HepG2 (cell line): ENCODE data around the gene SPAG9. TPM values are rescaled to one million over a fixed set of nuclear protein-coding genes. Genes with fewer than 3 reads are reported as not detected.

Experiments
- ATAC-seq: fragments of 200-7000 bp; cut with Tn5 transposase; 3 replicates; pipeline ENCODE4 v1.9.1; 2020; ENCODE audit warnings: mild to moderate bottlenecking, moderate library complexity
- BruUV-seq: library from RNA; stranded (reverse); fragments of 400-500 nt; replicated peaks from 2 replicates; lab custom pipeline; 2021; lab: Mats Ljungman, UMichigan
- CTCF ChIA-PET: fragments of 300-600 bp; formaldehyde crosslinking; extraction: SDS; loops from one replicate; lab custom pipeline; 2021; ENCODE audit warnings: low total read pairs, inconsistent platforms, low intra/inter-chr PET ratio; lab: Yijun Ruan, JAX
- POLR2A ChIA-PET: fragments of 350-600 bp; sonication (Branson Sonifier 250); formaldehyde crosslinking; loops from one replicate; lab custom pipeline; 2020; ENCODE audit warnings: antibody characterized with exemption, inconsistent platforms; lab: Yijun Ruan, JAX
- DNase-seq: peaks from one replicate; pipeline ENCODE4 v3.0.0-alpha.2; 2015; ENCODE audit warnings: low spot score
- FAIRE-seq: peaks from 3 replicates; lab custom pipeline; 2011; peaks lifted over from hg19 to GRCh38; lab: Jason Lieb, UNC
- H2AFZ ChIP-seq: one replicate; pipeline ENCODE4 v1.6.1; 2011; ENCODE audit warnings: low read length, inconsistent platforms
- H3K27ac ChIP-seq: fragments of 300-600 bp; 3 replicates; pipeline ENCODE4 v1.8.0; 2011; ENCODE audit warnings: mixed run types, mild to moderate bottlenecking, mixed read lengths, low read length, inconsistent platforms; ENCODE audit not compliant: insufficient read depth; ENCODE audit errors: extremely low read length
- H3K27me3 ChIP-seq, 2 experiments: fragments of 200-600 bp in 1 of 2; 2 replicates in 1 of 2; 3 replicates in 1 of 2; pipeline versions ENCODE4 v1.6.0 to v1.8.0; 2011; ENCODE audit warnings: low read length in 2 of 2, mild to moderate bottlenecking in 2 of 2, moderate library complexity in 2 of 2, inconsistent platforms in 1 of 2; ENCODE audit not compliant: insufficient read depth in 2 of 2, control insufficient read depth in 1 of 2
- H3K36me3 ChIP-seq, 2 experiments: fragments of 200-600 bp in 1 of 2; replicated peaks in 1 of 2; 2 replicates in 1 of 2; 3 replicates in 1 of 2; pipeline versions ENCODE4 v1.5.1 to v1.8.0; 2011; ENCODE audit warnings: low read length in 2 of 2, inconsistent platforms in 1 of 2; ENCODE audit not compliant: insufficient read depth in 2 of 2, control insufficient read depth in 1 of 2
- H3K4me1 ChIP-seq: 2 replicates; pipeline ENCODE4 v1.5.1; 2012; ENCODE audit warnings: low read length, inconsistent platforms; ENCODE audit not compliant: insufficient read depth
- H3K4me2 ChIP-seq: 2 replicates; pipeline ENCODE4 v1.6.0; 2011; ENCODE audit warnings: low read depth, low read length, inconsistent platforms
- H3K4me3 ChIP-seq, 3 experiments: fragments of 200-600 bp in 1 of 3; sonication (generic), shearing (Covaris generic) in 1 of 3; replicated peaks in 1 of 3; 2 replicates each; pipeline ENCODE4 v1.5.1; 2011 to 2016; ENCODE audit warnings: low read length in 3 of 3, inconsistent platforms in 2 of 3, low read depth in 2 of 3, mild to moderate bottlenecking in 2 of 3, control low read depth in 1 of 3, mixed read lengths in 1 of 3; ENCODE audit not compliant: insufficient read depth in 1 of 3
- H3K79me2 ChIP-seq: one replicate; pipeline ENCODE4 v1.6.1; 2011; ENCODE audit warnings: low read length, inconsistent platforms; ENCODE audit not compliant: insufficient read depth
- H3K9ac ChIP-seq: 2 replicates; pipeline ENCODE4 v1.6.0; 2011; ENCODE audit warnings: mild to moderate bottlenecking, low read depth, low read length, inconsistent platforms; ENCODE audit not compliant: insufficient read depth
- H3K9me3 ChIP-seq: 2 replicates; pipeline ENCODE4 v1.5.1; 2012; ENCODE audit warnings: mild to moderate bottlenecking, low read length
- H4K20me1 ChIP-seq: 2 replicates; pipeline ENCODE4 v1.6.0; 2011; ENCODE audit warnings: inconsistent platforms, mild to moderate bottlenecking, low read length, moderate library complexity; ENCODE audit not compliant: insufficient read depth
- ATF7 ChIP-seq, 2 experiments: fragments of 450-650 bp in 1 of 2; sonication (generic) in 1 of 2; formaldehyde crosslinking in 1 of 2; IDR thresholded peaks; 2 replicates each; pipeline versions ENCODE4 v1.4.0 to v1.6.1; 2016 to 2020; ENCODE audit warnings: antibody characterized with exemption in 1 of 2, mild to moderate bottlenecking in 1 of 2, missing genetic modification reagents in 1 of 2
- CBX1 ChIP-seq: IDR thresholded peaks from one replicate; pipeline ENCODE4 v1.6.1; 2016; ENCODE audit warnings: antibody characterized with exemption, low read depth
- ETV6 ChIP-seq: sonication (generic); formaldehyde crosslinking; conservative IDR thresholded peaks from 2 replicates; pipeline ENCODE4 v1.4.0; 2020; ENCODE audit warnings: missing genetic modification reagents
- GATA4 ChIP-seq: sonication (generic); IDR thresholded peaks from 2 replicates; pipeline ENCODE4 v1.6.1; 2016; ENCODE audit warnings: antibody characterized with exemption, low read depth, borderline replicate concordance
- HNRNPLL ChIP-seq: fragments of 200-400 bp; formaldehyde crosslinking; IDR thresholded peaks from 2 replicates; pipeline ENCODE4 v1.6.1; 2017; ENCODE audit warnings: mild to moderate bottlenecking, low read depth, low read length; ENCODE audit not compliant: poor library complexity, severe bottlenecking
- KMT2B ChIP-seq: IDR thresholded peaks from 2 replicates; pipeline ENCODE4 v1.6.1; 2016; ENCODE audit warnings: missing genetic modification reagents, missing compliant biosample characterization
- MATR3 ChIP-seq: sonication (generic); formaldehyde crosslinking; IDR thresholded peaks from 2 replicates; pipeline ENCODE4 v1.4.0; 2020; ENCODE audit warnings: missing genetic modification reagents
- MIER2 ChIP-seq: IDR thresholded peaks from 2 replicates; pipeline ENCODE4 v1.6.1; 2016; ENCODE audit warnings: missing biosample characterization, missing genetic modification reagents
- NFRKB ChIP-seq: fragments of 450-650 bp; IDR thresholded peaks from 2 replicates; pipeline ENCODE4 v1.6.1; 2017
- POGZ ChIP-seq: sonication (generic); formaldehyde crosslinking; IDR thresholded peaks from 2 replicates; pipeline ENCODE4 v1.4.0; 2020; ENCODE audit warnings: mild to moderate bottlenecking, missing genetic modification reagents
- RARA ChIP-seq: IDR thresholded peaks from 2 replicates; pipeline ENCODE4 v1.6.1; 2016; ENCODE audit warnings: missing genetic modification reagents, missing compliant biosample characterization
- ZFP90 ChIP-seq: sonication (generic); formaldehyde crosslinking; IDR thresholded peaks from 2 replicates; pipeline ENCODE4 v1.8.0; 2022; ENCODE audit warnings: missing genetic modification reagents, mild to moderate bottlenecking, inconsistent platforms, borderline replicate concordance
- WGBS: methylation state at CpG from one replicate; pipeline ENCODE4 v1.1.6; 2017; ENCODE audit warnings: low lambda C conversion rate; 5-methylcytosine and 5-hydroxymethylcytosine counted together
- in situ Hi-C: cut with HindIII; loops from 2 replicates; pipeline ENCODE4 v1.10.0; 2017; ENCODE audit warnings: low pct_unique_long_range_greater_than_20kb; ENCODE audit not compliant: extremely low pct_ligation_motif_present
- intact Hi-C: fragments of 100-400 bp; cut with micrococcal nuclease; formaldehyde crosslinking; loops from one replicate; pipeline ENCODE4 v1.10.0; 2022; ENCODE audit not compliant: unreplicated experiment
- polyA plus RNA-seq, 8 experiments: library from polyadenylated mRNA; depleted of rRNA in 3 of 8; stranded (reverse) in 7 of 8; unstranded in 1 of 8; fragments of >200 nt; fragmentation: Illumina TruSeq in 4 of 8; extraction: Trizol in 4 of 8; gene quantifications; 2 replicates each; pipeline versions ENCODE4 v1.2.1 to v1.2.3, GENCODE V29; 2011 to 2016; ENCODE audit warnings: low read depth in 4 of 8, missing spikeins in 1 of 8, mixed read lengths in 1 of 8; ENCODE audit not compliant: insufficient read depth in 1 of 8
- total RNA-seq, 5 experiments: library from RNA; depleted of rRNA; stranded (reverse); fragments of >200 nt; fragmentation: Illumina TruSeq; extraction: Trizol; gene quantifications; 2 replicates each; pipeline ENCODE4 v1.2.3, GENCODE V29; 2016; ENCODE audit warnings: low read depth in 1 of 5
- TF ChIP-seq, protein P1 (sequence below): sonication (generic); IDR thresholded peaks from 2 replicates; pipeline ENCODE4 v1.6.1; 2016; ENCODE audit warnings: low read depth, borderline replicate concordance
- TF ChIP-seq, protein P2 (sequence below): sonication (generic); formaldehyde crosslinking; IDR thresholded peaks from 2 replicates; pipeline ENCODE4 v1.8.1; 2023; ENCODE audit warnings: mild to moderate bottlenecking, inconsistent platforms, moderate library complexity, missing genetic modification reagents, borderline replicate concordance
- TF ChIP-seq, protein P3 (sequence below): sonication (generic); formaldehyde crosslinking; IDR thresholded peaks from 2 replicates; pipeline ENCODE4 v1.4.0; 2020; ENCODE audit warnings: missing genetic modification reagents, borderline replicate concordance
- TF ChIP-seq, protein P4 (sequence below): sonication (generic); formaldehyde crosslinking; IDR thresholded peaks from 2 replicates; pipeline ENCODE4 v1.4.0; 2020; ENCODE audit warnings: mild to moderate bottlenecking, missing genetic modification reagents

The SPAG9 gene
- total and polyA plus RNA-seq, 2 of the 13 experiments (the other 11 are each of a cell fraction or from before 2014, with no cell fraction given), result 43.2 to 78.6 TPM

DNA sequence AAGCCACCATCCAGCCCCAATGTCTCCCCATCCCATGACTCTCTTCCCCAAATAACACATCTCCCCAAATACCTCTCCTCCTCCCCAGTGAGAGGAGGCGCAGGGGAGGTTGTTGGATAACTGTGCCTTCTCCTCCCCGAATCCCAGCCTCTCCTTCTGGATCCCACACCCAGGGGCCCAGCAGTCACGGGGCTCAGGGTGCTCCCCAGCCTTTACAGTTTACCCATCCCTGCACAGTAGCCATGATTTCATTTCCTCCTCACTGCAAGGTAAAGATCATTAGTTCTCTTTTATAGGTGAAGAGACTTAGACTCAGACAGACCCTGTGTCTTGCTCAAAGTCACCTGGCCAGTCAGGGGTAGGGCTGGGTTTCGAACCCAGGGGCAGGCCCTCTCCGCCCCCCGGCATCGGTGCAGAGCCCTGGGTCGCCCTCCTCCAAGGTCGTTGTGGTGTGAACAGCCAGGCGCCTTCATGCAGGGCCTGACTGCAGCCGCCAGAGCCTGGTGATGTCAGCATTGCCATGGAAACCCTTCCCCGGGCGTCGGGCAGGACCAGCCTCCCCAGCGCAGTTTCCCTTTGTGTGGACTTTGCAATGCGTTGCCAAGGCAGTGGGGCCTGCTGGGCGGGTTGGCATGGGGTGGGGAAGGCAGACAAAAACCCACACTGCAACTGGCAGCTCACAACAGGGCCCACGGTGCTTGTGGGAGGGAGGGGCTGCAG, 201.2 kb downstream of the SPAG9 start:
- H3K27ac ChIP-seq, result peak overlapping the region; percentile 5
- ChIA-PET POLR2A (interaction anchor here (1.1 to 11.0 kb wide), 11 partner anchors 11 to 67 kb away, joined by 3 to 177 read pairs (median 10); partner anchors contain the start of gene TOB1), CTCF (no interaction called here)
- H3K79me2 ChIP-seq, result no peaks in the 10 kb centered on the region
- in situ Hi-C loops, result no loop called here
- 0 out of 5 replicates have a peak, but pooled peaks cover 0 to 2% of the 10 kb centered on the region in 2 experiments for H3K27me3 ChIP-seq
- peak overlapping the region; percentile 77 for H3K4me2 ChIP-seq
- WGBS, result 11% methylated on average over 14 of the region's 18 CpGs
- no TSS peak for BruUV-seq
- H3K9me3 ChIP-seq, result no peaks in the 10 kb centered on the region
- H3K4me3 ChIP-seq, result peak overlapping the region in 2 of 3 experiments; percentile 31 to 65; a peak in 3 of 6 replicates
- H3K36me3 ChIP-seq, result no peaks in the 10 kb centered on the region
- H2AFZ ChIP-seq, result no peak overlapping the region
- FAIRE-seq, result peak; percentile 70
- ATAC-seq, result peak; percentile 74
- peak overlapping the region; percentile 61 for H3K9ac ChIP-seq
- H4K20me1 ChIP-seq, result no peaks in the 10 kb centered on the region
- peak; percentile 86 for DNase-seq
- H3K4me1 ChIP-seq, result peaks cover 100% of the 10 kb centered on the region
- intact Hi-C loops, result loop anchor here (1.0 kb wide), 1 partner anchor 12 kb away; no protein-coding TSS in a partner anchor
- TF ChIP-seq HNRNPLL, result peak; percentile 82
- TF ChIP-seq, protein P1, sequence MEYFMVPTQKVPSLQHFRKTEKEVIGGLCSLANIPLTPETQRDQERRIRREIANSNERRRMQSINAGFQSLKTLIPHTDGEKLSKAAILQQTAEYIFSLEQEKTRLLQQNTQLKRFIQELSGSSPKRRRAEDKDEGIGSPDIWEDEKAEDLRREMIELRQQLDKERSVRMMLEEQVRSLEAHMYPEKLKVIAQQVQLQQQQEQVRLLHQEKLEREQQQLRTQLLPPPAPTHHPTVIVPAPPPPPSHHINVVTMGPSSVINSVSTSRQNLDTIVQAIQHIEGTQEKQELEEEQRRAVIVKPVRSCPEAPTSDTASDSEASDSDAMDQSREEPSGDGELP, result peak; percentile 68; the same call in 1 of the 2 replicates
- no peak for TF ChIP-seq CBX1
- TF ChIP-seq, protein P2, sequence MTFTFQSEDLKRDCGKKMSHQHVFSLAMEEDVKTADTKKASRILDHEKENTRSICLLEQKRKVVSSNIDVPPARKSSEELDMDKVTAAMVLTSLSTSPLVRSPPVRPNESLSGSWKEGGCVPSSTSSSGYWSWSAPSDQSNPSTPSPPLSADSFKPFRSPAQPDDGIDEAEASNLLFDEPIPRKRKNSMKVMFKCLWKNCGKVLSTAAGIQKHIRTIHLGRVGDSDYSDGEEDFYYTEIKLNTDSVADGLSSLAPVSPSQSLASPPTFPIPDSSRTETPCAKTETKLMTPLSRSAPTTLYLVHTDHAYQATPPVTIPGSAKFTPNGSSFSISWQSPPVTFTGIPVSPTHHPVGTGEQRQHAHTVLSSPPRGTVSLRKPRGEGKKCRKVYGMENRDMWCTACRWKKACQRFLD, result no peak
- TF ChIP-seq RARA (CRISPR knock-in tag), result peak; percentile 40; the same call in 1 of the 2 replicates
- no peak for TF ChIP-seq NFRKB
- TF ChIP-seq, protein P3, sequence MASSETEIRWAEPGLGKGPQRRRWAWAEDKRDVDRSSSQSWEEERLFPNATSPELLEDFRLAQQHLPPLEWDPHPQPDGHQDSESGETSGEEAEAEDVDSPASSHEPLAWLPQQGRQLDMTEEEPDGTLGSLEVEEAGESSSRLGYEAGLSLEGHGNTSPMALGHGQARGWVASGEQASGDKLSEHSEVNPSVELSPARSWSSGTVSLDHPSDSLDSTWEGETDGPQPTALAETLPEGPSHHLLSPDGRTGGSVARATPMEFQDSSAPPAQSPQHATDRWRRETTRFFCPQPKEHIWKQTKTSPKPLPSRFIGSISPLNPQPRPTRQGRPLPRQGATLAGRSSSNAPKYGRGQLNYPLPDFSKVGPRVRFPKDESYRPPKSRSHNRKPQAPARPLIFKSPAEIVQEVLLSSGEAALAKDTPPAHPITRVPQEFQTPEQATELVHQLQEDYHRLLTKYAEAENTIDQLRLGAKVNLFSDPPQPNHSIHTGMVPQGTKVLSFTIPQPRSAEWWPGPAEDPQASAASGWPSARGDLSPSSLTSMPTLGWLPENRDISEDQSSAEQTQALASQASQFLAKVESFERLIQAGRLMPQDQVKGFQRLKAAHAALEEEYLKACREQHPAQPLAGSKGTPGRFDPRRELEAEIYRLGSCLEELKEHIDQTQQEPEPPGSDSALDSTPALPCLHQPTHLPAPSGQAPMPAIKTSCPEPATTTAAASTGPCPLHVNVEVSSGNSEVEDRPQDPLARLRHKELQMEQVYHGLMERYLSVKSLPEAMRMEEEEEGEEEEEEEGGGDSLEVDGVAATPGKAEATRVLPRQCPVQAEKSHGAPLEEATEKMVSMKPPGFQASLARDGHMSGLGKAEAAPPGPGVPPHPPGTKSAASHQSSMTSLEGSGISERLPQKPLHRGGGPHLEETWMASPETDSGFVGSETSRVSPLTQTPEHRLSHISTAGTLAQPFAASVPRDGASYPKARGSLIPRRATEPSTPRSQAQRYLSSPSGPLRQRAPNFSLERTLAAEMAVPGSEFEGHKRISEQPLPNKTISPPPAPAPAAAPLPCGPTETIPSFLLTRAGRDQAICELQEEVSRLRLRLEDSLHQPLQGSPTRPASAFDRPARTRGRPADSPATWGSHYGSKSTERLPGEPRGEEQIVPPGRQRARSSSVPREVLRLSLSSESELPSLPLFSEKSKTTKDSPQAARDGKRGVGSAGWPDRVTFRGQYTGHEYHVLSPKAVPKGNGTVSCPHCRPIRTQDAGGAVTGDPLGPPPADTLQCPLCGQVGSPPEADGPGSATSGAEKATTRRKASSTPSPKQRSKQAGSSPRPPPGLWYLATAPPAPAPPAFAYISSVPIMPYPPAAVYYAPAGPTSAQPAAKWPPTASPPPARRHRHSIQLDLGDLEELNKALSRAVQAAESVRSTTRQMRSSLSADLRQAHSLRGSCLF (CRISPR knock-in tag), result no peak
- TF ChIP-seq, protein P4, sequence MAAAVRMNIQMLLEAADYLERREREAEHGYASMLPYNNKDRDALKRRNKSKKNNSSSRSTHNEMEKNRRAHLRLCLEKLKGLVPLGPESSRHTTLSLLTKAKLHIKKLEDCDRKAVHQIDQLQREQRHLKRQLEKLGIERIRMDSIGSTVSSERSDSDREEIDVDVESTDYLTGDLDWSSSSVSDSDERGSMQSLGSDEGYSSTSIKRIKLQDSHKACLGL (CRISPR knock-in tag), result peak; percentile 32; the same call in 1 of the 2 replicates
- TF ChIP-seq ETV6 (CRISPR knock-in tag), result no peak; the same call in 1 of the 2 replicates
- TF ChIP-seq KMT2B (CRISPR knock-in tag), result no peak
- TF ChIP-seq ATF7 (IDR thresholded peaks at IDR 0.05), result no peak
- peak; percentile 79 for TF ChIP-seq ATF7 (CRISPR knock-in tag; IDR thresholded peaks at IDR 0.05)
- no peak for TF ChIP-seq MATR3 (CRISPR knock-in tag)
- TF ChIP-seq ZFP90 (CRISPR knock-in tag), result peak; percentile 25; the same call in 1 of the 2 replicates
- TF ChIP-seq POGZ (CRISPR knock-in tag), result peak; percentile 48; the same call in 1 of the 2 replicates
- no peak for TF ChIP-seq GATA4
- no peak for TF ChIP-seq MIER2 (CRISPR knock-in tag)
